Measurements from ENCODE around the gene PLEKHM2. TPM values are rescaled to one million over a fixed set of nuclear protein-coding genes. Genes with fewer than 3 reads are reported as not detected.
A peak's percentile ranks its signal among the peaks of the same experiment; 100 is the strongest.

PLEKHM2 gene
- total RNA-seq, 1 donor from 2014 or later, result 60.6 TPM

DNA sequence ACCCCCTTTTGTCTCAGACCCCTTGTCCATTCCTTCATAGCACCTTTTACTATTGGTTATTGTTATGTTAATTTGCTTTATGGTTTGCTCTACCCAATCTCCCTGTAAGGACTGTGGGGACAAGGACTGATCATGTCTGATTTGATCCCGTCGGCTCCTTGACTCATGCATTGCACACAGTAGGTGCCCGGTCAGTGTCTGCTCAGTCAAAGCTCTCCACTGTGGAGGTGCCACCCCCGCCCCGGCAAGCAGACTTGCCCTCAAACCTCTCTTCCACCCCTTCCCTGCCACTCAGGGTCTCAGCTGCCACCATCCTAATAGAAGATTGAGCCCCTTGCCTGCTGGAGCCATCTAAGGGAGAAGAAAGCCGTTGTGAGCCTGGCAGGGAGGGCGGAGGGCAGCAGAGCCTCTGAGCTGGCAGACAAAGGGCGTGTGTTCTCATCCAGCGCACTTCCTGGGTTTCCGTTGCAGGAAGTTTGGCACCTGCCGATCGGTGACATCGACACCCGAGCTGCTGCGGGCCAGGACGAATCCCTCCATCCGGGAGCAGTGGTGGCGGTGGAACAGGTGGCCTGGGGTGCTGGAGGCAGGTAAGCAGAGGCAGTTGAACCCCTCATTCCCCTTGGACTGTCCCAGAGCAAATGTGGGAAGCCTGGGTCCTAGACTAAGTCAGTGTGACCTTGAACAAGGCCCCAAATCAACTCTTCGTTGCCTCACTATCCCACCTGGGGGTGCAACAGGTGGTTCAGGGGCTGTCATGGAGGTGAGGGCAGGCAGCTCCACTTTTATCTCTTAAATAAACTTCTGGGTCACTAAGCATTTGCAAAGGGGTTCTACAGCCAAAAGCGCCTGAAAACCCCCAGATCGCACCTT lies 72.3 kb downstream of the PLEKHM2 start:
- H3K4me1 Mint-ChIP-seq, result peaks cover 21% of the 10 kb centered on the region
- no peaks in the 10 kb centered on the region for H3K27me3 Mint-ChIP-seq (ENCODE audit: low read depth)
- H3K36me3 Mint-ChIP-seq, result no peaks in the 10 kb centered on the region
- DNase-seq (ENCODE audit: low spot score in 2 of 2, unreplicated experiment in 2 of 2), result no peak
- no peak for TF ChIP-seq CTCF (IDR thresholded peaks at IDR 0.05; ENCODE audit: unreplicated experiment)
- no peaks in the 10 kb centered on the region for H3K9me3 Mint-ChIP-seq
- H3K27ac Mint-ChIP-seq, result peak overlapping the region; percentile 9
- no peak overlapping the region for H3K4me3 Mint-ChIP-seq

- no peaks in the 10 kb centered on the region for H3K27me3 Mint-ChIP-seq (ENCODE audit: low read depth)
- peak overlapping the region; percentile 83 for H3K4me3 Mint-ChIP-seq
- H3K4me1 Mint-ChIP-seq, result peaks cover 26% of the 10 kb centered on the region
- no peak for DNase-seq (ENCODE audit: low spot score in 2 of 2, unreplicated experiment in 2 of 2)
- no peaks in the 10 kb centered on the region for H3K9me3 Mint-ChIP-seq
- no peak for TF ChIP-seq CTCF (IDR thresholded peaks at IDR 0.05; ENCODE audit: unreplicated experiment)
- peak overlapping the region; percentile 55 for H3K27ac Mint-ChIP-seq
- H3K36me3 Mint-ChIP-seq, result no peaks in the 10 kb centered on the region
Measured at GRCh38 chr1:15757016-15757543, 73.0 kb downstream of the PLEKHM2 start.

DNA sequence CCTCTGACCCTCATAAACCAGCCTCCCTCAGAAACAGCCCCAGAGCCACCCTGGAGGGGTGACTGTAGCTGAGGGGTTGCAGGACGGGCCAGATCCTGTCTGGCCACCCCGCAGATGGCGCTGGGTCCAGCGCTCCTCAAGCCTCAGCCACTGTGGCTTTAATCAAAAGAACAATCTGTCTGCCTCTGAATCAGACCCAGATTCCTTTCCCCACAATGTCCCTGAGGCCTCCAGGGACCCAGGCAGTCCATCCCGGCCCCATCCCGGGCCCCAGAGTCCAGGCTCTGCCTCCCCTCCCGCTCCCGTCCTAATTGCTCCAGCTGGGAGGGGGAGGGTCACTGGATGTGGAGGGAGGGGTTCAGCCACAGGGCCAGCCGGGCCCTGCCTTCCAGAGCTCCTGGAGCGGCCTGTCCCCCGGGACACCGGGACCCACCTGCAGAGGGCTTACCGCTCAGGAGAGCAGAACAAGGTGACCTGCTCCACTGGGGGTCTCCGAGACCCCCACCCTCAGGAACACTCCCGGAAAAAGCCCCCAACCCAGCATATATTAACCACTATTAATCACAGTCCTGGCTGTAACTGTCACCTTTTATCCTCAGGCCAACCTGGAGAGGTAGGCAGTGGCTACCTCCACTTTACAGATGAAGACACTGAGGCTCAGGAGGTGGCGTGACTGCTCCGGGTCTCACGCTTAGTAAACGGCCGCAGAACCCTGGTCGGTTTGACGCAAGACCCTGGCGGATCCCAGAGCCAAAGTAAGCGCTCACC lies 73.6 kb downstream of the PLEKHM2 start:
- Mint-ChIP-seq H3K27me3 (ENCODE audit: low read depth) (no peaks in the 10 kb centered on the region), H3K9me3 (no peaks in the 10 kb centered on the region), H3K36me3 (peaks cover 2% of the 10 kb centered on the region), H3K4me3 (peak overlapping the region; percentile 83), H3K27ac (peak overlapping the region; percentile 94), H3K4me1 (peaks cover 31% of the 10 kb centered on the region)
- TF ChIP-seq CTCF (IDR thresholded peaks at IDR 0.05; ENCODE audit: unreplicated experiment), result no peak
- no peak for DNase-seq (ENCODE audit: low spot score in 2 of 2, unreplicated experiment in 2 of 2)

GRCh38 chr1:15758343-15758931 lies 74.3 kb downstream of the PLEKHM2 start, which contains the start of gene FBLIM1:
Gene FBLIM1, plus strand, starts transcription at chr1:15758795. Its CDS starts 6,189 bp downstream, at chr1:15764984.
- TF ChIP-seq CTCF (IDR thresholded peaks at IDR 0.05; ENCODE audit: unreplicated experiment), result no peak
- H3K9me3 Mint-ChIP-seq, result no peaks in the 10 kb centered on the region
- H3K4me3 Mint-ChIP-seq, result peak within 1 kb of the TSS; percentile 87
- peaks cover 32% of the 10 kb centered on the region for H3K4me1 Mint-ChIP-seq
- peak within 1 kb of the TSS; percentile 94 for H3K27ac Mint-ChIP-seq
- peaks cover 2% of the 10 kb centered on the region for H3K36me3 Mint-ChIP-seq
- no peaks in the 10 kb centered on the region for H3K27me3 Mint-ChIP-seq (ENCODE audit: low read depth)
- DNase-seq (ENCODE audit: low spot score in 2 of 2, unreplicated experiment in 2 of 2), result peak in 1 of 2 experiments; percentile 62

DNA sequence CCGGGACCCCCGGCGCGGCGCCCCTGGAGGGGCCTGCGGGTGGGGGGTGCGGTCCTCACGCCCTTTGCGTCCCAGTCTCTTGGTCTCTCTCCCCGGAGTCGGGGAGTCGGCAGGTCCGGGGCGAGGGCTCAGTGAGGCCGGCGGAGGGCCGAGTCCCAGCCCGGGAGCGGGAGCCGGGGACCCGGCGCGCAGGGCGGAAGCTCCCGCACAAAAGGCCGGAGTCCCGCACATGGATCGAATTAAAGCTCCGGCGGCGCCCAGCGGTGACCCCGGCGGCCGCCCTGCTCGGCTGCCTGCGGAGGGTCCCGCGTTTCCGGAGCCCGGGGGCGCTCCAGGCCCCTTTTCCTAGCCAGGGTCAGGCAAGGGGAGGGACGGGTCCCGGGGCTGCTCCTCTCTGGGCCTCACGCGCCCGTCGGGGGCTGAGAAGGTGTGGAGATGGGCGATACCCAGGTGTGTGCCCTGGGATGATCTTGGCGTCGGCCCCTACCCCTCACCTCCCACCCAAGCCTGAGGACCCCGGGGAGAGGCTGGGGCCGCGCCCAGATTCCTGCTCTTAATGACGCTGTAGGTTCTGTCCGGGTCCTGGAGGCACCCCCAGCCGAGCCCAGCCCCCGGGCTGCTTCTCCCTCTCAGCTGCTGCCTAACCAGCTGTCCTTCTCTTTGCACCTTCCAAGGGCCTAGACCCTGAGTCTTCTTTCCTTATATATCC lies 75.0 kb downstream of the PLEKHM2 start:
- TF ChIP-seq CTCF (IDR thresholded peaks at IDR 0.05; ENCODE audit: unreplicated experiment), result no peak
- Mint-ChIP-seq H3K9me3 (no peaks in the 10 kb centered on the region), H3K36me3 (peaks cover 5% of the 10 kb centered on the region), H3K27me3 (ENCODE audit: low read depth) (no peaks in the 10 kb centered on the region), H3K27ac (peak overlapping the region; percentile 93), H3K4me3 (peak overlapping the region; percentile 87), H3K4me1 (peaks cover 32% of the 10 kb centered on the region)
- peak in 1 of 2 experiments; percentile 57 for DNase-seq (ENCODE audit: low spot score in 2 of 2, unreplicated experiment in 2 of 2)
